SK-N-SH treated with all-trans-retinoic acid at 6 μM for 48 hours (cell line): Measurements from ENCODE around the gene CLEC4D.

Source experiments
- ARNTL ChIP-seq: fragments of 450-650 bp; formaldehyde crosslinking; IDR thresholded peaks from 2 replicates; pipeline ENCODE4 v1.5.0; 2020; ENCODE audit warnings: low read depth, mild to moderate bottlenecking, moderate library complexity, borderline replicate concordance
- CSDC2 ChIP-seq: fragments of 250-450 bp; sonication (Bioruptor Pico); IDR thresholded peaks from 2 replicates; pipeline ENCODE4 v1.5.0; 2020; ENCODE audit warnings: mild to moderate bottlenecking, moderate library complexity
- GLIS3 ChIP-seq: fragments of 250-450 bp; sonication (Bioruptor Pico); IDR thresholded peaks from 2 replicates; pipeline ENCODE4 v1.5.0; 2020; ENCODE audit warnings: mild to moderate bottlenecking, moderate library complexity
- OSR1 ChIP-seq: fragments of 250-450 bp; sonication (Bioruptor Pico); IDR thresholded peaks from 2 replicates; pipeline ENCODE4 v1.8.0; 2022; ENCODE audit warnings: moderate library complexity, mild to moderate bottlenecking, inconsistent platforms
- PPARA ChIP-seq: fragments of 250-450 bp; sonication (Bioruptor Pico); IDR thresholded peaks from 2 replicates; pipeline ENCODE4 v1.5.0; 2020; ENCODE audit warnings: mild to moderate bottlenecking, borderline replicate concordance
- RARB ChIP-seq: fragments of 250-450 bp; sonication (Bioruptor Pico); IDR thresholded peaks from 2 replicates; pipeline ENCODE4 v1.8.0; 2021; ENCODE audit warnings: mild to moderate bottlenecking, moderate library complexity
- TOX ChIP-seq: fragments of 250-450 bp; sonication (Bioruptor Pico); IDR thresholded peaks from 2 replicates; pipeline ENCODE4 v1.8.0; 2021; ENCODE audit warnings: mild to moderate bottlenecking, moderate library complexity, borderline replicate concordance
- ZC3H10 ChIP-seq: fragments of 250-450 bp; sonication (Bioruptor Pico); IDR thresholded peaks from 2 replicates; pipeline ENCODE4 v1.5.1; 2021; ENCODE audit warnings: mild to moderate bottlenecking, moderate library complexity
- ZFP3 ChIP-seq: fragments of 250-450 bp; sonication (Bioruptor Pico); IDR thresholded peaks from 2 replicates; pipeline ENCODE4 v1.5.0; 2020; ENCODE audit warnings: mild to moderate bottlenecking, moderate library complexity
- ZFP30 ChIP-seq: fragments of 450-650 bp; formaldehyde crosslinking; IDR thresholded peaks from 2 replicates; pipeline ENCODE4 v1.5.0; 2022; ENCODE audit warnings: mild to moderate bottlenecking, moderate library complexity
- ZNF70 ChIP-seq: fragments of 450-650 bp; formaldehyde crosslinking; IDR thresholded peaks from 2 replicates; pipeline ENCODE4 v1.5.0; 2020; ENCODE audit warnings: mild to moderate bottlenecking, moderate library complexity
- ZNF8 ChIP-seq: fragments of 450-650 bp; formaldehyde crosslinking; IDR thresholded peaks from 2 replicates; pipeline ENCODE4 v1.5.0; 2020; ENCODE audit warnings: mild to moderate bottlenecking, moderate library complexity
- TF ChIP-seq, protein P1 (sequence below): fragments of 250-450 bp; sonication (Bioruptor Pico); IDR thresholded peaks from 2 replicates; pipeline ENCODE4 v1.5.1; 2021; ENCODE audit warnings: mild to moderate bottlenecking, moderate library complexity
- TF ChIP-seq, protein P2 (sequence below): fragments of 250-450 bp; sonication (Bioruptor Pico); IDR thresholded peaks from 2 replicates; pipeline ENCODE4 v1.8.0; 2020; ENCODE audit warnings: mild to moderate bottlenecking, moderate library complexity, borderline replicate concordance

DNA sequence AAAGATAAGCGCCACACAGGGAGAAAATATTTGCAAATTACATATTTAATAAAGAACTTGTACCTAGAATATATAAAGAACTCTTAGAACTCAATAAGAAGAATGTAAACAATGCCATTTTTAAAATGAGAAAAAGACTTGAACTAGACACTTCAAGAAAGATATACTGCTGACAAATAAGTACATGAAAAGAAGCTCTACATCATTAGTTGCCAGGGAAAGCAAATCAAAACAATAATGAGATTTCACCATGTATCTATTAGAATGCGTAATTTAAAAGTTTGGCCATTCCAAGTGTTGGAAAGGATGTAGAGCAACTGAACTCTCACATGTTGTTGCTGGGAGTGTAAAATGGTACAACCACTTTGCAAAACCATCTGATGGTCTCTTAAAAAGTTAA is 34.3 kb downstream of the CLEC4D start:
- TF ChIP-seq ZFP30 (no peak), RARB (CRISPR knock-in tag) (no peak), ZFP3 (CRISPR knock-in tag) (no peak), ZNF70 (CRISPR knock-in tag) (no peak), PPARA (no peak), ARNTL (no peak), ZC3H10 (CRISPR knock-in tag) (no peak), GLIS3 (CRISPR knock-in tag) (no peak), OSR1 (CRISPR knock-in tag) (no peak), TOX (CRISPR knock-in tag) (no peak), CSDC2 (CRISPR knock-in tag) (no peak), ZNF8 (no peak)
- TF ChIP-seq, protein P1, sequence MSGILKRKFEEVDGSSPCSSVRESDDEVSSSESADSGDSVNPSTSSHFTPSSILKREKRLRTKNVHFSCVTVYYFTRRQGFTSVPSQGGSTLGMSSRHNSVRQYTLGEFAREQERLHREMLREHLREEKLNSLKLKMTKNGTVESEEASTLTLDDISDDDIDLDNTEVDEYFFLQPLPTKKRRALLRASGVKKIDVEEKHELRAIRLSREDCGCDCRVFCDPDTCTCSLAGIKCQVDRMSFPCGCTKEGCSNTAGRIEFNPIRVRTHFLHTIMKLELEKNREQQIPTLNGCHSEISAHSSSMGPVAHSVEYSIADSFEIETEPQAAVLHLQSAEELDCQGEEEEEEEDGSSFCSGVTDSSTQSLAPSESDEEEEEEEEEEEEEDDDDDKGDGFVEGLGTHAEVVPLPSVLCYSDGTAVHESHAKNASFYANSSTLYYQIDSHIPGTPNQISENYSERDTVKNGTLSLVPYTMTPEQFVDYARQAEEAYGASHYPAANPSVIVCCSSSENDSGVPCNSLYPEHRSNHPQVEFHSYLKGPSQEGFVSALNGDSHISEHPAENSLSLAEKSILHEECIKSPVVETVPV: no peak
- TF ChIP-seq, protein P2, sequence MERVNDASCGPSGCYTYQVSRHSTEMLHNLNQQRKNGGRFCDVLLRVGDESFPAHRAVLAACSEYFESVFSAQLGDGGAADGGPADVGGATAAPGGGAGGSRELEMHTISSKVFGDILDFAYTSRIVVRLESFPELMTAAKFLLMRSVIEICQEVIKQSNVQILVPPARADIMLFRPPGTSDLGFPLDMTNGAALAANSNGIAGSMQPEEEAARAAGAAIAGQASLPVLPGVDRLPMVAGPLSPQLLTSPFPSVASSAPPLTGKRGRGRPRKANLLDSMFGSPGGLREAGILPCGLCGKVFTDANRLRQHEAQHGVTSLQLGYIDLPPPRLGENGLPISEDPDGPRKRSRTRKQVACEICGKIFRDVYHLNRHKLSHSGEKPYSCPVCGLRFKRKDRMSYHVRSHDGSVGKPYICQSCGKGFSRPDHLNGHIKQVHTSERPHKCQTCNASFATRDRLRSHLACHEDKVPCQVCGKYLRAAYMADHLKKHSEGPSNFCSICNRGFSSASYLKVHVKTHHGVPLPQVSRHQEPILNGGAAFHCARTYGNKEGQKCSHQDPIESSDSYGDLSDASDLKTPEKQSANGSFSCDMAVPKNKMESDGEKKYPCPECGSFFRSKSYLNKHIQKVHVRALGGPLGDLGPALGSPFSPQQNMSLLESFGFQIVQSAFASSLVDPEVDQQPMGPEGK: no peak
